H1 (cell line): ENCODE results near the gene TFDP1. TPM values are rescaled to one million over a fixed set of nuclear protein-coding genes. Genes with fewer than 3 reads are reported as not detected.

ENCODE experiments used
- CTCF ChIA-PET: fragments of 300-600 bp; sonication (Branson Sonifier 250); formaldehyde crosslinking; loops from one replicate; lab custom pipeline; 2021; ENCODE audit not compliant: partially characterized antibody; lab: Charles Lee
- POLR2A ChIA-PET: fragments of 300-600 bp; sonication (Branson Sonifier 250); formaldehyde crosslinking; loops from one replicate; lab custom pipeline; 2021; ENCODE audit warnings: inconsistent platforms; ENCODE audit not compliant: partially characterized antibody; lab: Charles Lee
- DNase-seq, 2 experiments: peaks; one replicate each; pipeline versions ENCODE4 v3.0.0 to v3.0.0-alpha.2; 2010 to 2022; ENCODE audit warnings: low spot score in 2 of 2, low read depth in 1 of 2, mixed read lengths in 1 of 2
- FAIRE-seq: peaks from 2 replicates; lab custom pipeline; 2011; peaks lifted over from hg19 to GRCh38; lab: Jason Lieb, UNC
- H2AFZ ChIP-seq: 2 replicates; pipeline ENCODE4 v1.8.1; 2012; ENCODE audit warnings: low read length, inconsistent platforms
- H2AK5ac ChIP-seq: 2 replicates; pipeline ENCODE4 v1.6.1; 2013; ENCODE audit warnings: low read depth, low read length
- H2BK120ac ChIP-seq: replicated peaks from 2 replicates; pipeline ENCODE3; 2013; ENCODE audit warnings: low read depth, low read length, inconsistent platforms
- H2BK12ac ChIP-seq: 2 replicates; pipeline ENCODE4 v1.6.1; 2013; ENCODE audit warnings: low read depth, low read length
- H2BK15ac ChIP-seq: 2 replicates; pipeline ENCODE4 v1.6.1; 2013; ENCODE audit warnings: low read length
- H2BK20ac ChIP-seq: 2 replicates; pipeline ENCODE4 v1.6.1; 2013; ENCODE audit warnings: low read length
- H2BK5ac ChIP-seq: 2 replicates; pipeline ENCODE4 v1.6.1; 2013; ENCODE audit warnings: low read depth, low read length
- H3K14ac ChIP-seq: 2 replicates; pipeline ENCODE4 v1.6.1; 2013; ENCODE audit warnings: inconsistent platforms; ENCODE audit not compliant: insufficient read length
- H3K18ac ChIP-seq: 2 replicates; pipeline ENCODE4 v1.6.1; 2013; ENCODE audit warnings: low read length; ENCODE audit errors: extremely low read depth
- H3K23ac ChIP-seq: 2 replicates; pipeline ENCODE4 v1.6.1; 2013; ENCODE audit warnings: inconsistent platforms; ENCODE audit not compliant: insufficient read length
- H3K23me2 ChIP-seq: 2 replicates; pipeline ENCODE4 v1.6.1; 2013; ENCODE audit warnings: low read depth, low read length
- H3K27ac ChIP-seq: 2 replicates; pipeline ENCODE4 v1.6.1; 2011; ENCODE audit warnings: low read depth, low read length, inconsistent platforms
- H3K27me3 ChIP-seq, 4 experiments: replicated peaks in 1 of 4; 1 replicate in 1 of 4; 2 replicates in 3 of 4; pipeline versions ENCODE4 v1.6.1 to v1.8.1; 2011 to 2013; ENCODE audit warnings: low read length in 3 of 4, mild to moderate bottlenecking in 3 of 4, inconsistent platforms in 2 of 4, mixed read lengths in 2 of 4, moderate library complexity in 1 of 4; ENCODE audit not compliant: control insufficient read depth in 3 of 4, insufficient read depth in 3 of 4; ENCODE audit errors: extremely low read depth in 1 of 4
- H3K36me3 ChIP-seq, 4 experiments: 2 replicates each; pipeline versions ENCODE4 v1.6.1 to v1.8.1; 2011 to 2013; ENCODE audit warnings: mild to moderate bottlenecking in 4 of 4, low read length in 3 of 4, moderate library complexity in 2 of 4, control low read depth in 1 of 4, inconsistent platforms in 1 of 4; ENCODE audit not compliant: insufficient read depth in 4 of 4, control insufficient read depth in 2 of 4
- H3K4ac ChIP-seq: replicated peaks from 2 replicates; pipeline ENCODE3; 2013; ENCODE audit warnings: low read length, low read depth, mixed read lengths, inconsistent platforms; ENCODE audit not compliant: insufficient read length
- H3K4me1 ChIP-seq, 4 experiments: replicated peaks in 1 of 4; 1 replicate in 1 of 4; 2 replicates in 3 of 4; pipeline versions ENCODE4 v1.6.1 to v1.8.1; 2011 to 2013; ENCODE audit warnings: low read length in 3 of 4, inconsistent platforms in 2 of 4, mixed read lengths in 1 of 4; ENCODE audit not compliant: insufficient read depth in 4 of 4, control insufficient read depth in 3 of 4
- H3K4me2 ChIP-seq, 2 experiments: 2 replicates each; pipeline versions ENCODE4 v1.6.1 to v1.8.1; 2011 to 2013; ENCODE audit warnings: low read depth in 2 of 2, low read length in 2 of 2, control low read depth in 1 of 2, inconsistent platforms in 1 of 2, mild to moderate bottlenecking in 1 of 2; ENCODE audit not compliant: insufficient read depth in 1 of 2
- H3K4me3 ChIP-seq, 4 experiments: fragments of 200-600, 300-600 bp in 1 of 4; sonication (generic), shearing (Covaris generic), sonication (Bioruptor Twin) in 1 of 4; 2 replicates each; pipeline versions ENCODE4 v1.5.1 to v1.8.1; 2011 to 2016; ENCODE audit warnings: low read length in 4 of 4, low read depth in 3 of 4, control low read depth in 2 of 4, inconsistent platforms in 2 of 4, mild to moderate bottlenecking in 2 of 4, mixed read lengths in 1 of 4, moderate library complexity in 1 of 4; ENCODE audit not compliant: insufficient read depth in 2 of 4; ENCODE audit errors: extremely low read depth in 1 of 4
- H3K56ac ChIP-seq: replicated peaks from 2 replicates; pipeline ENCODE3; 2013; ENCODE audit warnings: low read depth, mild to moderate bottlenecking, mixed read lengths, low read length, inconsistent platforms; ENCODE audit not compliant: insufficient read length
- H3K79me1 ChIP-seq: 2 replicates; pipeline ENCODE4 v1.6.1; 2013; ENCODE audit warnings: low read depth, low read length, control low read depth
- H3K79me2 ChIP-seq, 2 experiments: 2 replicates each; pipeline versions ENCODE4 v1.6.1 to v1.8.1; 2012 to 2013; ENCODE audit warnings: low read length in 2 of 2, mild to moderate bottlenecking in 2 of 2, inconsistent platforms in 1 of 2; ENCODE audit not compliant: insufficient read depth in 2 of 2, control insufficient read depth in 1 of 2
- H3K9ac ChIP-seq, 4 experiments: replicated peaks in 1 of 4; 1 replicate in 1 of 4; 2 replicates in 3 of 4; pipeline versions ENCODE4 v1.6.1 to v1.8.1; 2011 to 2013; ENCODE audit warnings: low read depth in 3 of 4, low read length in 3 of 4, control low read depth in 2 of 4, mild to moderate bottlenecking in 2 of 4, moderate library complexity in 2 of 4, inconsistent platforms in 1 of 4; ENCODE audit errors: extremely low read depth in 1 of 4
- H3K9me3 ChIP-seq, 2 experiments: 2 replicates each; pipeline versions ENCODE4 v1.6.1 to v1.8.1; 2012 to 2013; ENCODE audit warnings: mild to moderate bottlenecking in 2 of 2, moderate library complexity in 2 of 2, control low read depth in 1 of 2, inconsistent platforms in 1 of 2, low read depth in 1 of 2, low read length in 1 of 2, mixed read lengths in 1 of 2; ENCODE audit not compliant: insufficient read depth in 2 of 2
- H4K20me1 ChIP-seq, 2 experiments: replicated peaks in 1 of 2; 2 replicates each; pipeline versions ENCODE3 to v1.8.1; 2011 to 2013; ENCODE audit warnings: inconsistent platforms in 2 of 2, low read length in 2 of 2, mild to moderate bottlenecking in 1 of 2; ENCODE audit not compliant: insufficient read depth in 2 of 2, control insufficient read depth in 1 of 2
- H4K5ac ChIP-seq: 2 replicates; pipeline ENCODE4 v1.6.1; 2013; ENCODE audit warnings: low read length, low read depth, mixed read lengths, inconsistent platforms; ENCODE audit not compliant: insufficient read length
- H4K8ac ChIP-seq: 2 replicates; pipeline ENCODE4 v1.8.0; 2013; ENCODE audit warnings: mild to moderate bottlenecking, moderate library complexity, low read length, inconsistent platforms; ENCODE audit not compliant: insufficient read depth; ENCODE audit errors: extremely low read depth
- H4K91ac ChIP-seq: replicated peaks from 2 replicates; pipeline ENCODE3; 2013; ENCODE audit warnings: low read length, mixed read lengths, inconsistent platforms; ENCODE audit not compliant: insufficient read length
- CHD2 ChIP-seq: IDR thresholded peaks from 2 replicates; pipeline ENCODE4 v1.6.1; 2012; ENCODE audit warnings: low read length, improper control_type of control experiment
- EGR1 ChIP-seq: IDR thresholded peaks from 2 replicates; pipeline ENCODE4 v1.6.1; 2011; ENCODE audit warnings: low read depth, low read length, borderline replicate concordance
- EP300 ChIP-seq, 2 experiments: IDR thresholded peaks; 1 replicate in 1 of 2; 2 replicates in 1 of 2; pipeline ENCODE4 v1.6.1; 2011 to 2012; ENCODE audit warnings: low read depth in 2 of 2, low read length in 2 of 2, mild to moderate bottlenecking in 2 of 2, borderline replicate concordance in 1 of 2, inconsistent platforms in 1 of 2, moderate library complexity in 1 of 2
- JUN ChIP-seq: IDR thresholded peaks from 2 replicates; pipeline ENCODE4 v1.6.1; 2011; ENCODE audit warnings: low read depth, mild to moderate bottlenecking, improper control_type of control experiment, low read length
- KDM4A ChIP-seq: IDR thresholded peaks from one replicate; pipeline ENCODE4 v1.7.1; 2012; ENCODE audit warnings: low read depth, mild to moderate bottlenecking, moderate library complexity, low read length, inconsistent platforms; ENCODE audit not compliant: severe bottlenecking
- RBBP5 ChIP-seq: IDR thresholded peaks from 2 replicates; pipeline ENCODE4 v1.7.1; 2012; ENCODE audit warnings: low read depth, mild to moderate bottlenecking, inconsistent platforms, low read length, moderate library complexity, borderline replicate concordance
- RFX5 ChIP-seq: IDR thresholded peaks from 2 replicates; pipeline ENCODE4 v1.6.1; 2011; ENCODE audit warnings: low read depth, low read length, improper control_type of control experiment, borderline replicate concordance
- SIRT6 ChIP-seq: IDR thresholded peaks from one replicate; pipeline ENCODE4 v1.7.1; 2012; ENCODE audit warnings: low read length, inconsistent platforms
- SIX5 ChIP-seq: IDR thresholded peaks from 2 replicates; pipeline ENCODE4 v1.6.1; 2011; ENCODE audit warnings: mild to moderate bottlenecking, low read depth, low read length
- SP4 ChIP-seq: IDR thresholded peaks from 2 replicates; pipeline ENCODE4 v1.6.1; 2012; ENCODE audit warnings: low read length, inconsistent platforms
- TCF12 ChIP-seq: IDR thresholded peaks from 2 replicates; pipeline ENCODE4 v1.6.1; 2011; ENCODE audit warnings: low read depth, mild to moderate bottlenecking, low read length
- TEAD4 ChIP-seq: IDR thresholded peaks from 2 replicates; pipeline ENCODE4 v1.6.1; 2012; ENCODE audit warnings: low read depth, low read length, inconsistent platforms, mixed read lengths
- YY1 ChIP-seq: IDR thresholded peaks from 2 replicates; pipeline ENCODE4 v1.6.1; 2011; ENCODE audit warnings: low read depth, mild to moderate bottlenecking, low read length
- WGBS, 2 experiments: shearing (Covaris generic) in 1 of 2; methylation state at CpG; one replicate each; pipeline versions ENCODE4 v1.1.6 to v1.1.7; 2013 to 2015; ENCODE audit warnings: low lambda C conversion rate in 2 of 2, mixed read lengths in 2 of 2, inconsistent platforms in 1 of 2, low coverage in 1 of 2, missing lambda C conversion rate in 1 of 2; ENCODE audit not compliant: insufficient replicate concordance in 2 of 2, insufficient coverage in 1 of 2, insufficient read length in 1 of 2; ENCODE audit errors: extremely low coverage in 1 of 2, missing lambda C conversion rate in 1 of 2; 5-methylcytosine and 5-hydroxymethylcytosine counted together
- polyA plus RNA-seq, 7 experiments: library from polyadenylated mRNA; depleted of rRNA in 3 of 7; stranded (reverse) in 5 of 7; unstranded in 2 of 7; fragments of >200 nt in 5 of 7; fragments of 200-250 nt in 2 of 7; gene quantifications; 1 replicate in 5 of 7; 2 replicates in 1 of 7; 4 replicates in 1 of 7; pipeline versions ENCODE4 v1.2.1 to v1.2.3, GENCODE V29; 2011 to 2013; ENCODE audit warnings: missing spikeins in 2 of 7, mixed read lengths in 2 of 7
- total RNA-seq: library from RNA; stranded (reverse); fragmentation: NEBNext Ultra II Directional; extraction: Animal tissue kit (Norgen Biotek cat#: 25700); gene quantifications from 2 replicates; pipeline ENCODE4 v1.2.1, GENCODE V29; 2021
- TF ChIP-seq, protein P1 (sequence below): IDR thresholded peaks from 2 replicates; pipeline ENCODE4 v1.6.1; 2012; ENCODE audit warnings: inconsistent platforms

TFDP1 gene
- total and polyA plus RNA-seq, 2 of the 8 experiments (the other 6 are each of a cell fraction or from before 2014, with no cell fraction given) = 43.6 to 81.9 TPM

DNA sequence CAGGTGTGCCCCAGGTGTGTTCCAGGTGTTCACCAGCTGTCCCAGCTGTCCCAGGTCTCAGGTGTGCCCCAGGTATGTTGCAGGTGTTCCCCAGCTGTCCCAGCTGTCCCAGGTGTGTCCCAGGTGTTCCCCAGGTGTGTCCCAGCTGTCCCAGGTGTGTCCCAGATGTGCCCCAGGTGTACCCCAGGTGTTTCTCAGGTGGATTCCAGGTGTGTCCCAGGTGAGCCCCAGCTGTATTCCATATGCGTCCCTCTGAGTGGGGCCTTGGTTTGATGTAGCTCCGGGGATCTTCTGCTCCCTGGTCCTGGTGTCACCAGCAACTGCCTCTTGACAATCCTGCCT, 81.7 kb downstream of the TFDP1 start:
- ChIA-PET CTCF (interaction anchor here (0.6 to 3.7 kb wide), 6 partner anchors 17 to 625 kb away, joined by 3 to 19 read pairs (median 6); no protein-coding TSS in a partner anchor), POLR2A (interaction anchor here (1.2 kb wide), 1 partner anchor 58 kb away, joined by 3 read pairs; no protein-coding TSS in a partner anchor)
- Histone ChIP-seq H2AK5ac (no peak overlapping the region), H3K23me2 (no peaks in the 10 kb centered on the region), H3K27me3 (no peaks in the 10 kb centered on the region), H4K5ac (no peak overlapping the region), H3K79me1 (no peaks in the 10 kb centered on the region), H2BK15ac (no peak overlapping the region), H2AFZ (no peak overlapping the region), H4K91ac (no peak overlapping the region), H2BK120ac (no peak overlapping the region), H4K20me1 (peaks cover 0 to 2% of the 10 kb centered on the region in 2 experiments), H3K56ac (no peak overlapping the region), H3K79me2 (no peaks in the 10 kb centered on the region), H3K4me1 (peaks cover 0 to 2% (median 0%) of the 10 kb centered on the region in 4 experiments; a peak in 2 of 7 replicates), H3K4ac (no peak overlapping the region), H3K18ac (no peak overlapping the region), H3K9ac (no peak overlapping the region), H2BK12ac (no peak overlapping the region), H3K36me3 (no peaks in the 10 kb centered on the region), H2BK5ac (no peak overlapping the region), H4K8ac (no peak overlapping the region), H3K27ac (no peak overlapping the region), H3K23ac (no peak overlapping the region), H2BK20ac (no peak overlapping the region), H3K4me2 (no peak overlapping the region), H3K14ac (no peak overlapping the region), H3K9me3 (no peaks in the 10 kb centered on the region), H3K4me3 (no peak overlapping the region)
- no peak for FAIRE-seq
- no peak for DNase-seq
- WGBS, 2 experiments = 91% methylated on average over 2 of the region's 2 CpGs; no CpG with 5 or more reads in 1 of the 2 experiments
- no peak for TF ChIP-seq KDM4A
- TF ChIP-seq CHD2 = no peak
- TF ChIP-seq TEAD4 = no peak
- TF ChIP-seq SP4 = no peak
- TF ChIP-seq EGR1 = no peak
- no peak for TF ChIP-seq RBBP5
- TF ChIP-seq SIX5 = no peak
- TF ChIP-seq TCF12 = no peak
- TF ChIP-seq SIRT6 = no peak
- TF ChIP-seq, protein P1, sequence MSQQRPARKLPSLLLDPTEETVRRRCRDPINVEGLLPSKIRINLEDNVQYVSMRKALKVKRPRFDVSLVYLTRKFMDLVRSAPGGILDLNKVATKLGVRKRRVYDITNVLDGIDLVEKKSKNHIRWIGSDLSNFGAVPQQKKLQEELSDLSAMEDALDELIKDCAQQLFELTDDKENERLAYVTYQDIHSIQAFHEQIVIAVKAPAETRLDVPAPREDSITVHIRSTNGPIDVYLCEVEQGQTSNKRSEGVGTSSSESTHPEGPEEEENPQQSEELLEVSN = no peak
- no peak for TF ChIP-seq JUN
- no peak for TF ChIP-seq EP300 (IDR thresholded peaks at IDR 0.05; ENCODE audit: borderline replicate concordance in 1 of 2, low read depth in 2 of 2, low read length in 2 of 2)
- TF ChIP-seq RFX5 = no peak
- TF ChIP-seq YY1 = no peak
